GM12865 (cell line): ENCODE results near the gene SLC30A10.

Source experiments
- DNase-seq: peaks from one replicate; pipeline ENCODE4 v3.0.0; 2010; ENCODE audit warnings: low read depth
- H3K4me3 ChIP-seq: 2 replicates; pipeline ENCODE4 v1.5.1; 2011; ENCODE audit warnings: mild to moderate bottlenecking, low read depth, low read length, control low read depth
- CTCF ChIP-seq: IDR thresholded peaks from 2 replicates; pipeline ENCODE4 v1.5.1; 2011; ENCODE audit warnings: low read length, control low read depth, low read depth, inconsistent platforms; ENCODE audit not compliant: insufficient read depth; ENCODE audit errors: missing control alignments

The SLC30A10 gene

GRCh38 chr1:219905524-219905923 lies 22.8 kb downstream of the SLC30A10 start:
- DNase-seq, result no peak
- no peak overlapping the region for H3K4me3 ChIP-seq
- no peak for TF ChIP-seq CTCF

DNA sequence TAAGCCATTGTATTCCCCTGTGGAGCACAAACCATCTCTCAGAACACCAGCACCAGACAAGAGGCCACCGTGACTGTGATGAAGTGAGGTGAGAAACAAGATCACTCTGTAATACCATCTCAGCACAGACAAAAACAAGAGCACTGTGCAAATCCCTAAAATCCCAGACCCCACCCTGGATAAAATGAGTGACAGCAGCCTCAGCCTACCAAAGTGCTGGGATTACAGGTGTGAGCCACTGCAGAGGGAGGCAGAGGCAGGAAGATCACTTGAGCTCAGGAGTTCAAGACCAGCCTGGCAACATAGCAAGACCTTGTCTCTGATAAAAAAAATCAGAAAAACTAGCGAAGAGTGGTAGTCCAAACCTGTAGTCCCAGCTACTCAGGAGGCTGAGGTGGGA lies 23.4 kb downstream of the SLC30A10 start:
- no peak for TF ChIP-seq CTCF
- no peak overlapping the region for H3K4me3 ChIP-seq
- DNase-seq, result no peak

- no peak for DNase-seq
- no peak for TF ChIP-seq CTCF
- H3K4me3 ChIP-seq, result no peak overlapping the region
These were observed 24.9 kb downstream of the SLC30A10 start for GRCh38 chr1:219903353-219903871.

- TF ChIP-seq CTCF, result no peak
- no peak overlapping the region for H3K4me3 ChIP-seq
- no peak for DNase-seq
These were observed 25.4 kb downstream of the SLC30A10 start for GRCh38 chr1:219902951-219903350.

- no peak for DNase-seq
- TF ChIP-seq CTCF, result no peak
- H3K4me3 ChIP-seq, result no peak overlapping the region
These were observed 27.5 kb downstream of the SLC30A10 start for GRCh38 chr1:219900882-219901281.

DNA sequence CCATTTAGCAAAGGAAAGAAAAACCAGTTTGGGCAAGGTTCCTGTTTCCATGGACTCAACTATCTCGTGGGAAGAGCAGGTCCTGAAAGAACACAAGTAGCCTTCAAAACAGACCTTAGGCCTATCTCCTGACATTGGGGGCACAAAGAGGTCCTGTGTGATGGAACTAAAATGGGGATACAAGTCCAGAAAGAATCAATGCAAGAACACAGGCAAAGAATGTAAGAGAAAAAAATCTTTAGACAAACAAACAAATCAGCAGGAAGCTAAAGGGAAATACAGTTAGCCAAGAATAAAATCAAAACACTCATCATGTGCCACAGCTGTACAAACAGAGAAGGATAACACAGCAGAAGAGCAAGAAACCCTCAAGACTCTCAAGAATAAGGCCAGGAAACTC lies 28.2 kb downstream of the SLC30A10 start:
- TF ChIP-seq CTCF, result no peak
- H3K4me3 ChIP-seq, result no peak overlapping the region
- DNase-seq, result no peak

DNA sequence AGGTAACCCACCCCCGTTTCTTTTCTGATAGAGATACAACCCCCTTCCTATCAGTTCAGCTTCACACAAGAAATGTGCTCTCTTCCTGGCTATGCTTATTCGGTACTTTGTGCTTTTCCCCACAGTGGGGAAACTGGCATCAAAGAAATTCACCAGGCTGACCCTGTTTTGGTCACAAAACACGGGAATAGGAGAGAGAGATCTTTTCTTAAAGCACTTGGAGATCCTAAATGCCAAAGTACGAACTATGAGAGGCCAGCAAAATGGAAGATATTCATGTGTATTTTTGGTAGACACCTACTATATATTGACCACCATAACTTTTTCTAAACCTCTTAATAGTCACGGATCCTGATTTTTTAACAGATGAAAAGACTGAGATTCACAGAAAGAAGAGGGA lies 30.0 kb downstream of the SLC30A10 start:
- H3K4me3 ChIP-seq, result no peak overlapping the region
- TF ChIP-seq CTCF, result no peak

More for the DNA sequence above, 30.0 kb downstream of the SLC30A10 start:
- DNase-seq, result no peak
